MM.1S (cell line): ENCODE data around the gene CLTA.
"Not testable (repeated sequence)": the region's sequence is repeated elsewhere in the genome, so short reads cannot be mapped to it uniquely, and the experiment has no call there.

Experiments
- EZH2 ChIP-seq: fragments of 300-600 bp; sonication (generic); optimal IDR thresholded peaks from 2 replicates; pipeline ENCODE3; 2017; ENCODE audit warnings: low read depth, mild to moderate bottlenecking, antibody characterized with exemption, low read length, mixed read lengths
- EZH2phosphoT487 ChIP-seq: fragments of 300-600 bp; sonication (generic); IDR thresholded peaks from 2 replicates; pipeline ENCODE4 v1.6.1; 2018; ENCODE audit warnings: antibody characterized with exemption, low read length
- TF ChIP-seq, protein P1 (sequence below): fragments of 300-600 bp; sonication (generic); IDR thresholded peaks from 2 replicates; pipeline ENCODE4 v1.5.1; 2016; ENCODE audit warnings: antibody characterized with exemption, low read length, mixed read lengths

- TF ChIP-seq, protein P1, sequence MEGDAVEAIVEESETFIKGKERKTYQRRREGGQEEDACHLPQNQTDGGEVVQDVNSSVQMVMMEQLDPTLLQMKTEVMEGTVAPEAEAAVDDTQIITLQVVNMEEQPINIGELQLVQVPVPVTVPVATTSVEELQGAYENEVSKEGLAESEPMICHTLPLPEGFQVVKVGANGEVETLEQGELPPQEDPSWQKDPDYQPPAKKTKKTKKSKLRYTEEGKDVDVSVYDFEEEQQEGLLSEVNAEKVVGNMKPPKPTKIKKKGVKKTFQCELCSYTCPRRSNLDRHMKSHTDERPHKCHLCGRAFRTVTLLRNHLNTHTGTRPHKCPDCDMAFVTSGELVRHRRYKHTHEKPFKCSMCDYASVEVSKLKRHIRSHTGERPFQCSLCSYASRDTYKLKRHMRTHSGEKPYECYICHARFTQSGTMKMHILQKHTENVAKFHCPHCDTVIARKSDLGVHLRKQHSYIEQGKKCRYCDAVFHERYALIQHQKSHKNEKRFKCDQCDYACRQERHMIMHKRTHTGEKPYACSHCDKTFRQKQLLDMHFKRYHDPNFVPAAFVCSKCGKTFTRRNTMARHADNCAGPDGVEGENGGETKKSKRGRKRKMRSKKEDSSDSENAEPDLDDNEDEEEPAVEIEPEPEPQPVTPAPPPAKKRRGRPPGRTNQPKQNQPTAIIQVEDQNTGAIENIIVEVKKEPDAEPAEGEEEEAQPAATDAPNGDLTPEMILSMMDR = not testable (repeated sequence)
- TF ChIP-seq EZH2phosphoT487, EZH2: not testable (repeated sequence)
Observed at GRCh38 chr9:36176496-36176895, 14.2 kb upstream of the CLTA start.
